GM21619 (cell line): ENCODE results near the gene TRAFD1.

Experiments used
- ATAC-seq: cut with Tn5 transposase; IDR thresholded peaks from one replicate; pipeline ENCODE4 v1.9.1; 2021; ENCODE audit not compliant: unreplicated experiment

The TRAFD1 gene

GRCh38 chr12:112115259-112116045 lies 9.9 kb upstream of the TRAFD1 start:
- no peak for ATAC-seq

GRCh38 chr12:112116232-112117060 lies 8.9 kb upstream of the TRAFD1 start:
- no peak for ATAC-seq

GRCh38 chr12:112117685-112118084 lies 7.7 kb upstream of the TRAFD1 start:
- ATAC-seq: no peak

- no peak for ATAC-seq
These were observed 3.4 kb upstream of the TRAFD1 start for GRCh38 chr12:112121780-112122565.

- ATAC-seq: no peak
These were observed 2.3 kb upstream of the TRAFD1 start for GRCh38 chr12:112122823-112123690.

GRCh38 chr12:112124918-112125249 lies 476 bp upstream of the TRAFD1 start:
- no peak for ATAC-seq

- ATAC-seq: no peak
These were observed 659 bp downstream of the TRAFD1 start for GRCh38 chr12:112126000-112126438.

GRCh38 chr12:112126911-112127310 lies 1.6 kb downstream of the TRAFD1 start:
- no peak for ATAC-seq

- ATAC-seq: peak; percentile 53
These were observed 5.2 kb downstream of the TRAFD1 start for GRCh38 chr12:112130441-112130998.

- no peak for ATAC-seq
These were observed 6.3 kb downstream of the TRAFD1 start for GRCh38 chr12:112131686-112132085.

GRCh38 chr12:112133418-112133817 lies 8.1 kb downstream of the TRAFD1 start:
- no peak for ATAC-seq

- no peak for ATAC-seq
These were observed 9.4 kb downstream of the TRAFD1 start for GRCh38 chr12:112134731-112135130.

- ATAC-seq: no peak
These were observed 15.4 kb downstream of the TRAFD1 start for GRCh38 chr12:112140728-112141127.

GRCh38 chr12:112146123-112146522 lies 20.8 kb downstream of the TRAFD1 start:
- ATAC-seq: no peak

GRCh38 chr12:112148031-112148513 lies 22.7 kb downstream of the TRAFD1 start:
- no peak for ATAC-seq

- no peak for ATAC-seq
These were observed 24.2 kb downstream of the TRAFD1 start for GRCh38 chr12:112149596-112149995.

GRCh38 chr12:112151766-112152541 lies 26.6 kb downstream of the TRAFD1 start:
- no peak for ATAC-seq

GRCh38 chr12:112153181-112153892 lies 28.0 kb downstream of the TRAFD1 start:
- no peak for ATAC-seq

GRCh38 chr12:112153893-112154219 lies 28.5 kb downstream of the TRAFD1 start:
- ATAC-seq: no peak
